ENCODE results near the gene PAPLN.

DNA sequence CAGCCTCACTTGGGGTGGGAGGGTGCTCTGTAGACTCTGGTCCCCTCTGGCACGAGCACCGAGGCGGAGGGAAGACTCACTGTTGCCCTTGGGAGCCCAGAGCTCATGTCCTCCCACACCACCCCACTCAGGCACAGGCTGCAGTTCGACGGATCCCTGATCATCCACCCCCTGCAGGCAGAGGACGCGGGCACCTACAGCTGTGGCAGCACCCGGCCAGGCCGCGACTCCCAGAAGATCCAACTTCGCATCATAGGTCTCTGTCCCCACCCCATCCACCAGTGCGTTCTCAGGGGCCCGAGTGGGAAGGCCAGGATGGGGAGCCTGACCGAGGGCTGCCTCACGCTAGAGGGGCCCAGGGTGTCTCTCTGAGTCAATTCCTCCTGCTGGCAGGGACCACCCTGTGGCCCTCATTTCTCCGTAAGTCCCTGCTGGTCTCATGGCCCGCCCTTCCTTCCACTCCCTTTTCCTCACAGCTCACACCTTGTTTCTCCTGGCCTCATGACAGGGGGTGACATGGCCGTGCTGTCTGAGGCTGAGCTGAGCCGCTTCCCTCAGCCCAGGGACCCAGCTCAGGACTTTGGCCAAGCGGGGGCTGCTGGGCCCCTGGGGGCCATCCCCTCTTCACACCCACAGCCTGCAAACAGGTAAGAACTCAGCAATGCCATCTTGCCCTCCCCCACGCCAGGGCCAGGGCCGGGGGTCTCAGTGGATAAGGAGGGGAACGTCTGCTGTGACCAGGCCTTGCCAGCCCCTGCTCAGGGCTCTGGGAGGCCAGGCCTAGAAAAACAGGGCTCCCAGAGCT is 27.0 kb downstream of the PAPLN start:
- TF ChIP-seq CTCF (IDR thresholded peaks at IDR 0.05; ENCODE audit: low read length) (no peak), EZH2 (IDR thresholded peaks at IDR 0.05; ENCODE audit: borderline replicate concordance, low read length) (no peak)
